Hematopoietic multipotent progenitor cell treated with erythropoietin and hydrocortisone succinate and interleukin-3 and kit ligand, for 6 days (in vitro differentiated cells): Measurements from ENCODE around the gene OSMR.
"Not testable (repeated sequence)": the region's sequence is repeated elsewhere in the genome, so short reads cannot be mapped to it uniquely, and the experiment has no call there.

Source experiments
- DNase-seq: peaks from one replicate; pipeline ENCODE4 v3.0.0-alpha.2; 2015

OSMR gene

GRCh38 chr5:38831909-38832308 lies 13.9 kb upstream of the OSMR start:
- DNase-seq = peak; percentile 66

GRCh38 chr5:38832810-38833209 lies 13.0 kb upstream of the OSMR start:
- no peak for DNase-seq

- no peak for DNase-seq
Measured at GRCh38 chr5:38835887-38836286, 9.9 kb upstream of the OSMR start.

GRCh38 chr5:38837416-38837815 lies 8.4 kb upstream of the OSMR start:
- DNase-seq = no peak

- DNase-seq = no peak
Measured at GRCh38 chr5:38837932-38838331, 7.9 kb upstream of the OSMR start.

GRCh38 chr5:38843665-38844064 lies 2.1 kb upstream of the OSMR start:
- DNase-seq = no peak

GRCh38 chr5:38846379-38847011 lies 683 bp downstream of the OSMR start:
- DNase-seq = no peak

GRCh38 chr5:38847559-38848347 lies 1.9 kb downstream of the OSMR start:
- DNase-seq = no peak

GRCh38 chr5:38848637-38849036 lies 2.8 kb downstream of the OSMR start:
- no peak for DNase-seq

- DNase-seq = not testable (repeated sequence)
Measured at GRCh38 chr5:38851640-38852039, 5.8 kb downstream of the OSMR start.

- no peak for DNase-seq
Measured at GRCh38 chr5:38853753-38854470, 8.1 kb downstream of the OSMR start.

- no peak for DNase-seq
Measured at GRCh38 chr5:38854907-38855306, 9.1 kb downstream of the OSMR start.

- DNase-seq = no peak
Measured at GRCh38 chr5:38856660-38857059, 10.8 kb downstream of the OSMR start.

- no peak for DNase-seq
Measured at GRCh38 chr5:38858839-38859238, 13.0 kb downstream of the OSMR start.

- not testable (repeated sequence) for DNase-seq
Measured at GRCh38 chr5:38861986-38862770, 16.4 kb downstream of the OSMR start.

- DNase-seq = no peak
Measured at GRCh38 chr5:38866362-38867031, 20.7 kb downstream of the OSMR start.

- no peak for DNase-seq
Measured at GRCh38 chr5:38867032-38867398, 21.2 kb downstream of the OSMR start.

GRCh38 chr5:38867416-38867815 lies 21.6 kb downstream of the OSMR start:
- DNase-seq = no peak

GRCh38 chr5:38870595-38870994 lies 24.8 kb downstream of the OSMR start:
- DNase-seq = no peak

GRCh38 chr5:38871058-38871605 lies 25.3 kb downstream of the OSMR start:
- DNase-seq = no peak

GRCh38 chr5:38871790-38872551 lies 26.2 kb downstream of the OSMR start:
- no peak for DNase-seq

- no peak for DNase-seq
Measured at GRCh38 chr5:38872826-38873225, 27.0 kb downstream of the OSMR start.
